WTC11 (cell line): ENCODE results near the gene IL36RN. TPM values are rescaled to one million over a fixed set of nuclear protein-coding genes. Genes with fewer than 3 reads are reported as not detected.

Source experiments
- ATAC-seq: fragments of 200-7000 bp; cut with Tn5 transposase; 2 replicates; pipeline ENCODE4 v1.10.0; 2021; ENCODE audit warnings: mild to moderate bottlenecking, moderate library complexity
- CTCF ChIA-PET: fragments of 300-600 bp; sonication (Branson Sonifier 250); formaldehyde crosslinking; loops from one replicate; lab custom pipeline; 2021; ENCODE audit warnings: antibody characterized with exemption; lab: Charles Lee
- POLR2A ChIA-PET: fragments of 350-600 bp; sonication (Branson Sonifier 250); formaldehyde crosslinking; loops from one replicate; lab custom pipeline; 2021; ENCODE audit warnings: antibody characterized with exemption; lab: Charles Lee
- DNase-seq: peaks from one replicate; pipeline ENCODE4 v3.0.0; 2021; ENCODE audit warnings: low spot score
- H3K27ac Mint-ChIP-seq: 2 replicates; pipeline ENCODE4 v1.8.0; 2021; ENCODE audit warnings: mixed read lengths
- H3K27me3 Mint-ChIP-seq: 2 replicates; pipeline ENCODE4 v1.8.0; 2021; ENCODE audit warnings: low read depth, mild to moderate bottlenecking, moderate library complexity, mixed read lengths
- H3K36me3 Mint-ChIP-seq: 2 replicates; pipeline ENCODE4 v1.8.0; 2021; ENCODE audit warnings: mixed read lengths
- H3K4me1 Mint-ChIP-seq: 2 replicates; pipeline ENCODE4 v1.8.0; 2022; ENCODE audit warnings: mixed read lengths
- H3K4me3 Mint-ChIP-seq: 2 replicates; pipeline ENCODE4 v1.8.0; 2021; ENCODE audit warnings: mild to moderate bottlenecking, moderate library complexity, mixed read lengths
- H3K9me3 Mint-ChIP-seq: 2 replicates; pipeline ENCODE4 v1.8.0; 2021; ENCODE audit warnings: mixed read lengths
- CBFB ChIP-seq: sonication (generic); formaldehyde crosslinking; IDR thresholded peaks from 2 replicates; pipeline ENCODE4 v1.8.1; 2022; ENCODE audit warnings: mild to moderate bottlenecking, low read depth, missing genetic modification reagents
- CREB1 ChIP-seq: sonication (generic); formaldehyde crosslinking; IDR thresholded peaks from 2 replicates; pipeline ENCODE4 v1.8.0; 2023; ENCODE audit warnings: mild to moderate bottlenecking, missing genetic modification reagents
- CREM ChIP-seq: sonication (generic); formaldehyde crosslinking; IDR thresholded peaks from 2 replicates; pipeline ENCODE4 v1.8.1; 2022; ENCODE audit warnings: mild to moderate bottlenecking, missing genetic modification reagents, moderate library complexity
- E2F5 ChIP-seq: sonication (generic); formaldehyde crosslinking; IDR thresholded peaks from 2 replicates; pipeline ENCODE4 v1.8.1; 2022; ENCODE audit warnings: mild to moderate bottlenecking, moderate library complexity, missing genetic modification reagents
- EMX1 ChIP-seq: fragments of 250-450 bp; sonication (Bioruptor Pico); IDR thresholded peaks from 2 replicates; pipeline ENCODE4 v1.8.0; 2021; ENCODE audit warnings: mild to moderate bottlenecking
- ETV6 ChIP-seq: sonication (generic); formaldehyde crosslinking; IDR thresholded peaks from 2 replicates; pipeline ENCODE4 v1.8.1; 2022; ENCODE audit warnings: mild to moderate bottlenecking, missing genetic modification reagents
- GABPB1 ChIP-seq: sonication (generic); formaldehyde crosslinking; IDR thresholded peaks from 2 replicates; pipeline ENCODE4 v1.8.1; 2023; ENCODE audit warnings: mild to moderate bottlenecking, missing genetic modification reagents
- IRF2 ChIP-seq: sonication (generic); formaldehyde crosslinking; IDR thresholded peaks from 2 replicates; pipeline ENCODE4 v1.8.0; 2022; ENCODE audit warnings: low read depth, missing genetic modification reagents, borderline replicate concordance
- OVOL2 ChIP-seq: fragments of 250-450 bp; sonication (Bioruptor Pico); IDR thresholded peaks from 2 replicates; pipeline ENCODE4 v1.9.0; 2021; ENCODE audit warnings: mild to moderate bottlenecking, borderline replicate concordance
- RELA ChIP-seq: sonication (generic); formaldehyde crosslinking; IDR thresholded peaks from 2 replicates; pipeline ENCODE4 v1.8.1; 2022; ENCODE audit warnings: missing genetic modification reagents, mild to moderate bottlenecking, borderline replicate concordance
- RORB ChIP-seq: fragments of 250-450 bp; sonication (Bioruptor Pico); IDR thresholded peaks from 2 replicates; pipeline ENCODE4 v1.9.0; 2021; ENCODE audit warnings: mild to moderate bottlenecking
- TEAD4 ChIP-seq: sonication (generic); formaldehyde crosslinking; IDR thresholded peaks from 2 replicates; pipeline ENCODE4 v1.8.0; 2022; ENCODE audit warnings: mild to moderate bottlenecking, missing genetic modification reagents
- ZNF121 ChIP-seq: sonication (generic); formaldehyde crosslinking; IDR thresholded peaks from 2 replicates; pipeline ENCODE4 v1.8.0; 2023; ENCODE audit warnings: missing genetic modification reagents
- ZNF263 ChIP-seq: sonication (generic); formaldehyde crosslinking; IDR thresholded peaks from 2 replicates; pipeline ENCODE4 v1.8.1; 2022; ENCODE audit warnings: low read depth, mild to moderate bottlenecking, moderate library complexity, missing genetic modification reagents
- ZNF416 ChIP-seq: fragments of 250-450 bp; sonication (Bioruptor Pico); IDR thresholded peaks from 2 replicates; pipeline ENCODE4 v1.9.0; 2021; ENCODE audit warnings: mild to moderate bottlenecking, inconsistent platforms
- ZNF512 ChIP-seq: sonication (generic); formaldehyde crosslinking; IDR thresholded peaks from 2 replicates; pipeline ENCODE4 v1.8.1; 2022; ENCODE audit warnings: missing genetic modification reagents, borderline replicate concordance
- total RNA-seq: library from RNA; stranded (reverse); gene quantifications from 3 replicates; pipeline ENCODE4 v1.2.3, GENCODE V29; 2021
- TF ChIP-seq, protein P1 (sequence below): sonication (generic); formaldehyde crosslinking; IDR thresholded peaks from 2 replicates; pipeline ENCODE4 v1.8.1; 2023; ENCODE audit warnings: mild to moderate bottlenecking, missing genetic modification reagents, moderate library complexity
- TF ChIP-seq, protein P2 (sequence below): sonication (generic); formaldehyde crosslinking; IDR thresholded peaks from 2 replicates; pipeline ENCODE4 v1.8.1; 2023; ENCODE audit warnings: mild to moderate bottlenecking, missing genetic modification reagents
- TF ChIP-seq, protein P3 (sequence below): sonication (generic); formaldehyde crosslinking; IDR thresholded peaks from 2 replicates; pipeline ENCODE4 v1.8.0; 2022; ENCODE audit warnings: missing genetic modification reagents
- TF ChIP-seq, protein P4 (sequence below): fragments of 250-450 bp; sonication (Bioruptor Pico); IDR thresholded peaks from 2 replicates; pipeline ENCODE4 v2.1.2; 2022; ENCODE audit warnings: mild to moderate bottlenecking, moderate library complexity
- TF ChIP-seq, protein P5 (sequence below): fragments of 250-450 bp; sonication (Bioruptor Pico); IDR thresholded peaks from 2 replicates; pipeline ENCODE4 v1.9.0; 2021; ENCODE audit warnings: mild to moderate bottlenecking

The IL36RN gene
- total RNA-seq, 1 experiment from 2014 or later: not detected

DNA sequence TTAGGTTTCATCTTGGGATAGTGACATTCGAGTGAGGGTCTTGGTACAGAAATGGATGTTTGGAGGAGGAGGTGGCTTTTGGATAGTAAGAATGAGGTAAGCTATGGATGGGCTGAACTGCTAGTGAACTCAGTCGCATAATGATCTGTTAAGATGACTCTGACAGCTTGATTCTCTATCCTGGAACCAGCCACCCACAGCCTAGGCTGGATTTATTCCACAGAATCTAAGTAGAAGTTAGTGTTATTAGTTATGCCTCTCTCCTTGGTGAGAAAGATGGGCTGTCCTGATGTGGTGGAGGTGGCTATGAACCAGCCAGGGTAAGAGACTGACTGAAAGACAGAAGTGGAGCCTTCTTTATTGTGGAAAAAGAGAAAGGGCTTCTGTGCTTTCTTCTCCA lies 31.3 kb upstream of the IL36RN start:
- peaks cover 30% of the 10 kb centered on the region for H3K27me3 Mint-ChIP-seq
- no peak overlapping the region for H3K4me3 Mint-ChIP-seq
- CTCF ChIA-PET: interaction anchor here (0.7 kb wide), 1 partner anchor 52 kb away, joined by 5 read pairs; no protein-coding TSS in a partner anchor
- DNase-seq (no peak), ATAC-seq (no peak)
- POLR2A ChIA-PET: interaction anchor here (1.0 kb wide), 1 partner anchor 12 kb away, joined by 3 read pairs; no protein-coding TSS in a partner anchor
- no peak overlapping the region for H3K27ac Mint-ChIP-seq
- no peaks in the 10 kb centered on the region for H3K36me3 Mint-ChIP-seq
- TF ChIP-seq IRF2: no peak
- TF ChIP-seq, protein P1, sequence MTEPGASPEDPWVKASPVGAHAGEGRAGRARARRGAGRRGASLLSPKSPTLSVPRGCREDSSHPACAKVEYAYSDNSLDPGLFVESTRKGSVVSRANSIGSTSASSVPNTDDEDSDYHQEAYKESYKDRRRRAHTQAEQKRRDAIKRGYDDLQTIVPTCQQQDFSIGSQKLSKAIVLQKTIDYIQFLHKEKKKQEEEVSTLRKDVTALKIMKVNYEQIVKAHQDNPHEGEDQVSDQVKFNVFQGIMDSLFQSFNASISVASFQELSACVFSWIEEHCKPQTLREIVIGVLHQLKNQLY (CRISPR knock-in tag): no peak
- TF ChIP-seq ZNF512 (CRISPR knock-in tag): no peak
- TF ChIP-seq CREB1: no peak
- TF ChIP-seq EMX1 (CRISPR knock-in tag): no peak
- H3K9me3 Mint-ChIP-seq: peaks cover 17% of the 10 kb centered on the region
- H3K4me1 Mint-ChIP-seq: peaks cover 12% of the 10 kb centered on the region

DNA sequence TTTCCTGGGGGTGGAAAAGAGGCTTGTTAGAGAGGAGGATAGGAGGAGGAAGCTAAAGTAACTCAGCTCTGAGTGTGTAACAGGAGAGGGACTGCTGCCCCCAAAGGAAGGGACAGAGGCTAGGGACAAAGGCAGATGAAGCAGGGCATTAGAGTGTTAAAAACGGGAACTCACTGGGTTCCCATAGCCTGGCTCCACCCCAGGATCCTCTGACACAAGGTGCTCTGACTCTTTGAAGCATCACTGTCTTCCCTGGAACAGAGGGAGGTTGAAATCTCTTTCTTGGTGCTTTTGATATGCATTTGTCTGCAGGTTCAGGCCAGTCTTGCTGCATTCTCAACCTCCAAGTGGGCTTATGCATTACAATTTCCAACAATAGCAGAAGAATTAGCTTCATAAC lies 30.9 kb upstream of the IL36RN start:
- CTCF ChIA-PET: no interaction called here
- no peak overlapping the region for H3K4me3 Mint-ChIP-seq
- H3K27me3 Mint-ChIP-seq: peaks cover 30% of the 10 kb centered on the region
- POLR2A ChIA-PET: interaction anchor here (1.0 kb wide), 1 partner anchor 12 kb away, joined by 3 read pairs; no protein-coding TSS in a partner anchor
- H3K9me3 Mint-ChIP-seq: peaks cover 17% of the 10 kb centered on the region
- no peak overlapping the region for H3K27ac Mint-ChIP-seq
- H3K36me3 Mint-ChIP-seq: no peaks in the 10 kb centered on the region
- ATAC-seq: peak; percentile 58
- TF ChIP-seq CREM (CRISPR knock-in tag) (no peak), EMX1 (CRISPR knock-in tag) (no peak)
- TF ChIP-seq, all 79 proteins: peak for 0
- no peak for DNase-seq
- peaks cover 12% of the 10 kb centered on the region for H3K4me1 Mint-ChIP-seq

- no peaks in the 10 kb centered on the region for H3K36me3 Mint-ChIP-seq
- TF ChIP-seq CREM (CRISPR knock-in tag) (no peak), ZNF121 (CRISPR knock-in tag) (no peak), ETV6 (CRISPR knock-in tag) (no peak), ZNF416 (CRISPR knock-in tag) (no peak), OVOL2 (CRISPR knock-in tag) (no peak)
- TF ChIP-seq, protein P2, sequence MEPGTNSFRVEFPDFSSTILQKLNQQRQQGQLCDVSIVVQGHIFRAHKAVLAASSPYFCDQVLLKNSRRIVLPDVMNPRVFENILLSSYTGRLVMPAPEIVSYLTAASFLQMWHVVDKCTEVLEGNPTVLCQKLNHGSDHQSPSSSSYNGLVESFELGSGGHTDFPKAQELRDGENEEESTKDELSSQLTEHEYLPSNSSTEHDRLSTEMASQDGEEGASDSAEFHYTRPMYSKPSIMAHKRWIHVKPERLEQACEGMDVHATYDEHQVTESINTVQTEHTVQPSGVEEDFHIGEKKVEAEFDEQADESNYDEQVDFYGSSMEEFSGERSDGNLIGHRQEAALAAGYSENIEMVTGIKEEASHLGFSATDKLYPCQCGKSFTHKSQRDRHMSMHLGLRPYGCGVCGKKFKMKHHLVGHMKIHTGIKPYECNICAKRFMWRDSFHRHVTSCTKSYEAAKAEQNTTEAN (CRISPR knock-in tag): no peak
- TF ChIP-seq, protein P3, sequence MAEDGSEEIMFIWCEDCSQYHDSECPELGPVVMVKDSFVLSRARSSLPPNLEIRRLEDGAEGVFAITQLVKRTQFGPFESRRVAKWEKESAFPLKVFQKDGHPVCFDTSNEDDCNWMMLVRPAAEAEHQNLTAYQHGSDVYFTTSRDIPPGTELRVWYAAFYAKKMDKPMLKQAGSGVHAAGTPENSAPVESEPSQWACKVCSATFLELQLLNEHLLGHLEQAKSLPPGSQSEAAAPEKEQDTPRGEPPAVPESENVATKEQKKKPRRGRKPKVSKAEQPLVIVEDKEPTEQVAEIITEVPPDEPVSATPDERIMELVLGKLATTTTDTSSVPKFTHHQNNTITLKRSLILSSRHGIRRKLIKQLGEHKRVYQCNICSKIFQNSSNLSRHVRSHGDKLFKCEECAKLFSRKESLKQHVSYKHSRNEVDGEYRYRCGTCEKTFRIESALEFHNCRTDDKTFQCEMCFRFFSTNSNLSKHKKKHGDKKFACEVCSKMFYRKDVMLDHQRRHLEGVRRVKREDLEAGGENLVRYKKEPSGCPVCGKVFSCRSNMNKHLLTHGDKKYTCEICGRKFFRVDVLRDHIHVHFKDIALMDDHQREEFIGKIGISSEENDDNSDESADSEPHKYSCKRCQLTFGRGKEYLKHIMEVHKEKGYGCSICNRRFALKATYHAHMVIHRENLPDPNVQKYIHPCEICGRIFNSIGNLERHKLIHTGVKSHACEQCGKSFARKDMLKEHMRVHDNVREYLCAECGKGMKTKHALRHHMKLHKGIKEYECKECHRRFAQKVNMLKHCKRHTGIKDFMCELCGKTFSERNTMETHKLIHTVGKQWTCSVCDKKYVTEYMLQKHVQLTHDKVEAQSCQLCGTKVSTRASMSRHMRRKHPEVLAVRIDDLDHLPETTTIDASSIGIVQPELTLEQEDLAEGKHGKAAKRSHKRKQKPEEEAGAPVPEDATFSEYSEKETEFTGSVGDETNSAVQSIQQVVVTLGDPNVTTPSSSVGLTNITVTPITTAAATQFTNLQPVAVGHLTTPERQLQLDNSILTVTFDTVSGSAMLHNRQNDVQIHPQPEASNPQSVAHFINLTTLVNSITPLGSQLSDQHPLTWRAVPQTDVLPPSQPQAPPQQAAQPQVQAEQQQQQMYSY: no peak
- ChIA-PET CTCF (interaction anchor here (0.6 kb wide), 1 partner anchor 74 kb away, joined by 3 read pairs; no protein-coding TSS in a partner anchor), POLR2A (no interaction called here)
- peaks cover 17% of the 10 kb centered on the region for H3K9me3 Mint-ChIP-seq
- no peak for ATAC-seq
- no peak for DNase-seq
- H3K27ac Mint-ChIP-seq: no peak overlapping the region
- H3K4me1 Mint-ChIP-seq: peaks cover 8% of the 10 kb centered on the region
- H3K27me3 Mint-ChIP-seq: peaks cover 12% of the 10 kb centered on the region
- H3K4me3 Mint-ChIP-seq: no peak overlapping the region
Observed at GRCh38 chr2:113032737-113033136, 26.3 kb upstream of the IL36RN start.

DNA sequence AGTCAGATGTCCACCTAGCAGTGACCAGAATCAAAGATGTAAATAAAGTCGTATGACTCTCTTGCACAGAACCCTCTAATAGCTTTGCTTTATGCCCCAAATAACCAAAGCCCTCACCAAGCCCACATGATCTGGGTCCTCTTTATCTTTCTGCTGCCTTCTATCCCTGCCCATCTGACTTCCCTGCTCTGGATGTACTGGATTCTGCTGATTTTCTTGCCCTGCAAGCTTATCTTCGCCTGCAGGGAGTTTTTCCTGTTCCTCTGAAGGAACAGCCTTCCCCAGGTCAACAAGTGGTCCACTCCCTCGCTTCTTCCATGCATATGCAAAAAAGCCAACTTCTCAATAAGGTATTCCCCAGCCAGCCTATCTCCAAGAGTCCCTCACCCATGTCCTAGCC lies 25.0 kb upstream of the IL36RN start:
- Mint-ChIP-seq H3K27me3 (peaks cover 17% of the 10 kb centered on the region), H3K36me3 (no peaks in the 10 kb centered on the region), H3K4me3 (no peak overlapping the region), H3K27ac (no peak overlapping the region), H3K4me1 (no peaks in the 10 kb centered on the region), H3K9me3 (peaks cover 17% of the 10 kb centered on the region)
- CTCF ChIA-PET: no interaction called here
- no peak for ATAC-seq
- POLR2A ChIA-PET: no interaction called here
- no peak for DNase-seq
- TF ChIP-seq, protein P4, sequence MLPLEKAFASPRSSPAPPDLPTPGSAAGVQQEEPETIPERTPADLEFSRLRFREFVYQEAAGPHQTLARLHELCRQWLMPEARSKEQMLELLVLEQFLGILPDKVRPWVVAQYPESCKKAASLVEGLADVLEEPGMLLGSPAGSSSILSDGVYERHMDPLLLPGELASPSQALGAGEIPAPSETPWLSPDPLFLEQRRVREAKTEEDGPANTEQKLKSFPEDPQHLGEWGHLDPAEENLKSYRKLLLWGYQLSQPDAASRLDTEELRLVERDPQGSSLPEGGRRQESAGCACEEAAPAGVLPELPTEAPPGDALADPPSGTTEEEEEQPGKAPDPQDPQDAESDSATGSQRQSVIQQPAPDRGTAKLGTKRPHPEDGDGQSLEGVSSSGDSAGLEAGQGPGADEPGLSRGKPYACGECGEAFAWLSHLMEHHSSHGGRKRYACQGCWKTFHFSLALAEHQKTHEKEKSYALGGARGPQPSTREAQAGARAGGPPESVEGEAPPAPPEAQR (CRISPR knock-in tag): no peak
- TF ChIP-seq, protein P5, sequence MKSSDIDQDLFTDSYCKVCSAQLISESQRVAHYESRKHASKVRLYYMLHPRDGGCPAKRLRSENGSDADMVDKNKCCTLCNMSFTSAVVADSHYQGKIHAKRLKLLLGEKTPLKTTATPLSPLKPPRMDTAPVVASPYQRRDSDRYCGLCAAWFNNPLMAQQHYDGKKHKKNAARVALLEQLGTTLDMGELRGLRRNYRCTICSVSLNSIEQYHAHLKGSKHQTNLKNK (CRISPR knock-in tag): no peak
- TF ChIP-seq RORB (no peak), RELA (CRISPR knock-in tag) (no peak), CBFB (CRISPR knock-in tag) (no peak), TEAD4 (CRISPR knock-in tag) (no peak), ZNF263 (CRISPR knock-in tag) (no peak), E2F5 (CRISPR knock-in tag) (no peak), GABPB1 (CRISPR knock-in tag) (no peak)
